Peyer's patch (tissue), 4 donors: Measurements from ENCODE around the gene DDI2. TPM values are rescaled to one million over a fixed set of nuclear protein-coding genes. Genes with fewer than 3 reads are reported as not detected.

Experiments
- DNase-seq, 3 donors: peaks; one replicate each; pipeline ENCODE4 v3.0.0-alpha.2; 2017 to 2019
- H3K27ac ChIP-seq, 4 donors: fragments of 200-600 bp; sonication (generic); one replicate each; pipeline ENCODE4 v1.5.1; 2016 to 2019
- H3K27me3 ChIP-seq, 2 donors: fragments of 200-600 bp; sonication (generic); one replicate each; pipeline ENCODE4 v1.5.1; 2019
- H3K36me3 ChIP-seq, 3 donors: fragments of 200-600 bp; sonication (generic); one replicate each; pipeline ENCODE4 v1.5.1; 2016 to 2019
- H3K4me1 ChIP-seq, 4 donors: fragments of 200-600 bp; sonication (generic); one replicate each; pipeline ENCODE4 v1.5.1; 2016 to 2019
- H3K4me3 ChIP-seq, 4 donors: fragments of 200-600 bp; sonication (generic); 1 replicate in 3 of 4; 2 replicates in 1 of 4; pipeline ENCODE4 v1.5.1; 2016 to 2019; ENCODE audit warnings: mild to moderate bottlenecking in 1 of 4
- H3K9me3 ChIP-seq, 4 donors: fragments of 200-600 bp; sonication (generic); one replicate each; pipeline ENCODE4 v1.5.1; 2016 to 2019; ENCODE audit warnings: mild to moderate bottlenecking in 1 of 4
- POLR2A ChIP-seq, 2 donors: fragments of 450-650 bp; IDR thresholded peaks; one replicate each; pipeline ENCODE4 v1.5.1; 2017; ENCODE audit warnings: antibody characterized with exemption in 2 of 2, mild to moderate bottlenecking in 2 of 2, moderate library complexity in 2 of 2
- total RNA-seq, 4 donors: library from RNA; depleted of rRNA; stranded (reverse); fragments of >200 nt; gene quantifications; one replicate each; pipeline ENCODE4 v1.1.0, GENCODE V29; 2016
- TF ChIP-seq, protein P1 (sequence below), 6 experiments: fragments of 450-650 bp in 4 of 6; fragments of 200-600 bp in 2 of 6; sonication (generic) in 1 of 6; IDR thresholded peaks; one replicate each; pipeline ENCODE4 v1.5.1; 2017 to 2019; ENCODE audit warnings: antibody characterized with exemption in 6 of 6, mild to moderate bottlenecking in 3 of 6, moderate library complexity in 1 of 6

Gene DDI2
- total RNA-seq, 4 donors from 2014 or later = 56.0 to 97.1 (median 68.5) TPM

DNA sequence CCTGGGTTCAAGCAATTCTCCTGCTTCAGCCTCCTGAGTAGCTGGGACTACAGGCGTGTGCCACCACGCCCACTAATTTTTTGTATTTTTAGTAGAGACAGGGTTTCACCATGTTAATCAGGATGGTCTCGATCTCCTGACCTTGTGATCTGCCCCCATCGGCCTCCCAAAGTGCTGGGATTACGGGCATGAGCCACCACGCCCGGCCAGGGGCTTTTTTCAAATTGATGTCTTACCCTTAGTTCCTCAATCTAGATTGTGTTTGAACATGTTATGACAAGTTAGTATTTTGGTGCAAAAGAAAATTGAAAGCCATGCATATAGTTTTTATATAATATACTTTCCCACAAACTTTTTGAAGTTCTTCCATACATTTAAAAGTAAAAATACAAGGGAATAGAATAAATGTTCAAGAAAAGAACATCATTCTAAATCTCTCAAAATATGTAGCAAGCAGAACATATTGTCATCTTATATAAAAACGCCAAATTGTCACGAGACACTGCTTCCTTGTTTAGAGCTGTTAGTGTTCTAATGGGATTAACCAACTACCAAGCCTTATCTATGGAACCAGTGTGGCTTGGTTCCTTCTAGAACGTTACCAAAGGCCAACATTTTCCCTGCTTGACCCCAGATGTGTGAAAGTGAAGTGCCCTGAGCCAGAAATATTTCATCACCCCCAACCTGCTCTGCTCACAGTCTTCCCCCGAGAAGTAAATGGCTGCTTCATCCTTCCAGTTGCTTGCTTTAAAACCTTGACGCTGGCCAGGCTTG is 57.3 kb downstream of the DDI2 start:
- H3K27me3 ChIP-seq = no peaks in the 10 kb centered on the region
- no peaks in the 10 kb centered on the region for H3K4me1 ChIP-seq
- no peak overlapping the region for H3K27ac ChIP-seq
- no peaks in the 10 kb centered on the region for H3K36me3 ChIP-seq
- TF ChIP-seq, protein P1, sequence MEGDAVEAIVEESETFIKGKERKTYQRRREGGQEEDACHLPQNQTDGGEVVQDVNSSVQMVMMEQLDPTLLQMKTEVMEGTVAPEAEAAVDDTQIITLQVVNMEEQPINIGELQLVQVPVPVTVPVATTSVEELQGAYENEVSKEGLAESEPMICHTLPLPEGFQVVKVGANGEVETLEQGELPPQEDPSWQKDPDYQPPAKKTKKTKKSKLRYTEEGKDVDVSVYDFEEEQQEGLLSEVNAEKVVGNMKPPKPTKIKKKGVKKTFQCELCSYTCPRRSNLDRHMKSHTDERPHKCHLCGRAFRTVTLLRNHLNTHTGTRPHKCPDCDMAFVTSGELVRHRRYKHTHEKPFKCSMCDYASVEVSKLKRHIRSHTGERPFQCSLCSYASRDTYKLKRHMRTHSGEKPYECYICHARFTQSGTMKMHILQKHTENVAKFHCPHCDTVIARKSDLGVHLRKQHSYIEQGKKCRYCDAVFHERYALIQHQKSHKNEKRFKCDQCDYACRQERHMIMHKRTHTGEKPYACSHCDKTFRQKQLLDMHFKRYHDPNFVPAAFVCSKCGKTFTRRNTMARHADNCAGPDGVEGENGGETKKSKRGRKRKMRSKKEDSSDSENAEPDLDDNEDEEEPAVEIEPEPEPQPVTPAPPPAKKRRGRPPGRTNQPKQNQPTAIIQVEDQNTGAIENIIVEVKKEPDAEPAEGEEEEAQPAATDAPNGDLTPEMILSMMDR (IDR thresholded peaks at IDR 0.05) = no peak
- no peak for TF ChIP-seq POLR2A (IDR thresholded peaks at IDR 0.05)
- no peak overlapping the region for H3K4me3 ChIP-seq
- no peaks in the 10 kb centered on the region for H3K9me3 ChIP-seq
- no peak for DNase-seq

DNA sequence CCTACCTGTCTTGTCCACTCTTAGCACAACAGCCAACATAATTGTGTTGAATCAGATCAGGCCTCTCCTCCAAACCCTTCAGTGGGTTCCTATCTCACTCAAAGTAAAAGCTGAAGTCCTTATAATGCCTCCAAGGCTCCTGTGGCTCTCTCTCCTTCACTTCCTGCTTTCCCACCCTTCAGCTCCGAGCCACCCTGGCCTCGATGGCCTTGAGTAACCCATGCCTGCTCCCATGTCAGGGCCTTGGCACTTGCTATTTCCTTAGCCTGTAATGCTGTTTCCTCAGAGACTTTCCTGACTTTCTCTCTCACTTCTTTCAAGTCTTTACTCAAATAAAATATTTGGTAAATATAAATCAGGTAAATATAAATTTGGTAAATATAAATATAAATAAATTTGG is 58.8 kb downstream of the DDI2 start:
- no peaks in the 10 kb centered on the region for H3K4me1 ChIP-seq
- TF ChIP-seq POLR2A (IDR thresholded peaks at IDR 0.05) = no peak
- TF ChIP-seq, protein P1 (IDR thresholded peaks at IDR 0.05) = no peak
- no peaks in the 10 kb centered on the region for H3K36me3 ChIP-seq
- H3K27ac ChIP-seq = no peak overlapping the region
- no peaks in the 10 kb centered on the region for H3K27me3 ChIP-seq
- no peaks in the 10 kb centered on the region for H3K9me3 ChIP-seq
- no peak overlapping the region for H3K4me3 ChIP-seq
- DNase-seq = no peak

DNA sequence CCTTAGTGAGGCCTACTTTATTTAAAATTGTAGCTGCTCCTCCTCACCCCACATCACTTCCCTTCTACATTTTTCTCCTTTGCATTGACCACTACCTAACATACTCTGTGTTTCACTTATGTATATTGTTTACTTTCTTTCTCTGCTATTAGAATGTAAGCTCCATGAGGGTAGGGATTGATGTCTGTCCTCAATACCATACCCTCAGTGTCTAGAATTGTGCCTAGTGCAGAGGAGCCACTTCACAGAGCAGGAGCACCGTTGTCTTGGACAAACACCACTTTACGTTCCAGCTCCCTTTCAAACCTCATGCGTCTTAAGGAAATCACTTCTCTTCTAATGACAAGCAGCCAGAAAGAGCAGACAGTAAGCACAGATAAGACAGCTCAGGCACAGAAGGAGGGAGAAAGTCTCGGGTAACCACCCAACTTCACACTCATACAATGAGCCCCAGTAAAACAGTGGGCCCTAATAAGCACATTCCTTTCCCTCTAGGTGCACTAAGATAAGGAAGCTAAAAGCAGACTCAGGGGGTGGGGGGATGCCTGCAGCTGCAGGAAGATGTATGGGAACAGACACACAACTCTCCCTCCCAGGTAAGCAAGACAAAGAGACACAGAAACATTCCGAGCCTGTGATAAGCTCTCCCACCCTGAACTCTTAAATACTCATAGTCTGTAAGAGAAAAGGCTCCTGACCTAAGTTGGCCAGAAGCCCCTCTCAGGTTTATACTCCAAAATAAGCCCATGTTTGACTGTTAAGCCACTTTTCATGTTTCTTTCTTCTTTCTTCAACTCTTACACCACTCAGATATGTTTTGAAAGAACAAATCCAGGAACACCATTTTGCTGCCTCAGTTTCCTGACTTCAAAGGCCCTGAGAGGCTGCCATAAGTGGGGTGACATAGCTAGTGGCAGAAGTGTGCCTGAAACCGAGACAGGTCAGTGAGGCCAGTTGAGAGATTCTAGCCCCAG is 59.7 kb downstream of the DDI2 start:
- H3K36me3 ChIP-seq = no peaks in the 10 kb centered on the region
- DNase-seq = no peak
- H3K9me3 ChIP-seq = no peaks in the 10 kb centered on the region
- no peak overlapping the region for H3K27ac ChIP-seq
- H3K27me3 ChIP-seq = no peaks in the 10 kb centered on the region
- TF ChIP-seq, protein P1 (IDR thresholded peaks at IDR 0.05) = no peak
- TF ChIP-seq POLR2A (IDR thresholded peaks at IDR 0.05) = no peak
- H3K4me1 ChIP-seq = no peaks in the 10 kb centered on the region
- H3K4me3 ChIP-seq = no peak overlapping the region

DNA sequence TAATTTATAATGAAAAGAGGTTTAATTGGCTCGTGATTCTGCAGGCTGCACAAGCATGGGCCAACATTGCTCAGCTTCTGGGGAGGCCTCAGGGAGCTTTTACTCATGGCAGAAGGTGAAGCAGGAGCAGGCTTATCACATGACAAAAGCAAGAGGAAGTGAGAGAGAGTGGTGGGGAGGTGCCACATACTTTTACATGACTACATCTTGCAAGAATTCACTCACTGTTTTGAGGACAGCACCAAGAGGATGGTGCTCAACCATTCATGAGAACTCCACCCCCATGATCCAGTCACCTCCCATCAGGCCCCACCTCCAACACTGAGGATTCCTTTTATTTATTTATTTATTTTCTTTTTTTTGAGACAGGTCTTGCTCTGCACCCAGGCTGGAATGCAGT is 61.3 kb downstream of the DDI2 start:
- TF ChIP-seq, protein P1 (IDR thresholded peaks at IDR 0.05) = no peak
- no peak for TF ChIP-seq POLR2A (IDR thresholded peaks at IDR 0.05)
- DNase-seq = no peak
- no peaks in the 10 kb centered on the region for H3K27me3 ChIP-seq

DNA sequence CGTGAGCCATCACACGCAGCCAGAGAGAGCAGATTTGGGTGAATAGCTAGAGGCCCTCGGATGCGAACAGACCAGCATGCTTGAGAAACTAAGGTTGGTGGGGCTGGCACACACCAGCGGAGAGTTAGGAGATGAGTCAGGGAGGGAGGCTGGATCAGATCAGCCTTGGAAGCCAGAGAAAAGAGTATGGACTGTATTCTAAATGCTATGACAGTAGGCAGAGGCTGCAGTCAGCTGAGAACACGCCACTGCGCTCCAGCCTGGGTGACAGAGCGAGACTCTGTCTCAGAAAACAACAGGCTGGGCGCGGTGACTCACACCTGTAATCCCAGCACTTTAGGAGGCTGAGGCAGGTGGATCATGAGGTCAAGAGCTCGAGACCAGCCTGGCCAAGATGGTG is 62.9 kb downstream of the DDI2 start:
- Histone ChIP-seq H3K36me3 (no peaks in the 10 kb centered on the region), H3K9me3 (no peaks in the 10 kb centered on the region), H3K27ac (peak overlapping the region in 1 of 4 donors; percentile 4), H3K27me3 (no peaks in the 10 kb centered on the region), H3K4me1 (peaks cover 0 to 8% (median 3%) of the 10 kb centered on the region in 4 donors), H3K4me3 (no peak overlapping the region)
- DNase-seq = no peak
- TF ChIP-seq, protein P1 (IDR thresholded peaks at IDR 0.05) = no peak

More for the DNA sequence above, 61.3 kb downstream of the DDI2 start:
- no peak overlapping the region for H3K27ac ChIP-seq
- H3K4me1 ChIP-seq = peaks cover 0 to 4% (median 1%) of the 10 kb centered on the region in 4 donors
- no peaks in the 10 kb centered on the region for H3K9me3 ChIP-seq
- H3K36me3 ChIP-seq = no peaks in the 10 kb centered on the region
- H3K4me3 ChIP-seq = no peak overlapping the region
